Caco-2 (cell line): ENCODE results near the gene C16orf74. TPM values are rescaled to one million over a fixed set of nuclear protein-coding genes. Genes with fewer than 3 reads are reported as not detected.

Experiments
- BruUV-seq: library from RNA; stranded (reverse); fragments of 400-500 nt; replicated peaks from 2 replicates; lab custom pipeline; 2021; lab: Mats Ljungman, UMichigan
- CTCF ChIA-PET: fragments of 300-600 bp; sonication (Branson Sonifier 250); formaldehyde crosslinking; loops from one replicate; lab custom pipeline; 2022; ENCODE audit warnings: antibody characterized with exemption; lab: Charles Lee
- POLR2A ChIA-PET: fragments of 300-600 bp; sonication (Branson Sonifier 250); formaldehyde crosslinking; loops from one replicate; lab custom pipeline; 2022; ENCODE audit warnings: antibody characterized with exemption; lab: Charles Lee
- DNase-seq, 2 experiments: peaks; one replicate each; pipeline versions ENCODE4 v3.0.0 to v3.0.0-alpha.2; 2020 to 2022
- H3K27me3 ChIP-seq: replicated peaks from 2 replicates; pipeline ENCODE4 v1.6.0; 2011; ENCODE audit warnings: low read length; ENCODE audit not compliant: control insufficient read depth, insufficient read depth
- H3K36me3 ChIP-seq: 2 replicates; pipeline ENCODE4 v1.5.1; 2011; ENCODE audit warnings: low read length; ENCODE audit not compliant: control insufficient read depth, insufficient read depth
- H3K4me1 ChIP-seq: fragments of 250-450 bp; sonication (Bioruptor Pico); 2 replicates; pipeline ENCODE4 v1.5.1; 2020; ENCODE audit warnings: mild to moderate bottlenecking
- H3K4me3 ChIP-seq: 2 replicates; pipeline ENCODE4 v1.5.1; 2011; ENCODE audit warnings: low read depth, mild to moderate bottlenecking, control low read depth, low read length
- H3K9me3 ChIP-seq: fragments of 250-450 bp; sonication (Bioruptor Pico); 2 replicates; pipeline ENCODE4 v1.5.1; 2020; ENCODE audit warnings: mild to moderate bottlenecking, moderate library complexity
- H3K27ac Mint-ChIP-seq: one replicate; pipeline ENCODE4 v1.8.0; 2022; ENCODE audit warnings: mixed read lengths; ENCODE audit not compliant: unreplicated experiment
- H3K27me3 Mint-ChIP-seq: one replicate; pipeline ENCODE4 v1.8.0; 2022; ENCODE audit warnings: mixed read lengths; ENCODE audit not compliant: insufficient read depth, unreplicated experiment
- H3K36me3 Mint-ChIP-seq: one replicate; pipeline ENCODE4 v1.8.0; 2022; ENCODE audit warnings: mild to moderate bottlenecking, mixed read lengths; ENCODE audit not compliant: insufficient read depth, unreplicated experiment
- H3K4me1 Mint-ChIP-seq: one replicate; pipeline ENCODE4 v1.8.0; 2022; ENCODE audit warnings: low read depth, mixed read lengths; ENCODE audit not compliant: unreplicated experiment
- H3K4me3 Mint-ChIP-seq: one replicate; pipeline ENCODE4 v1.8.0; 2022; ENCODE audit warnings: mild to moderate bottlenecking, moderate library complexity, mixed read lengths; ENCODE audit not compliant: unreplicated experiment
- H3K9me3 Mint-ChIP-seq: one replicate; pipeline ENCODE4 v1.8.0; 2022; ENCODE audit warnings: mixed read lengths; ENCODE audit not compliant: unreplicated experiment
- intact Hi-C: fragments of 100-400 bp; cut with micrococcal nuclease; formaldehyde crosslinking; loops from one replicate; pipeline ENCODE4 v1.10.0; 2022; ENCODE audit not compliant: unreplicated experiment
- total RNA-seq: library from RNA; stranded (reverse); gene quantifications from 2 replicates; pipeline ENCODE4 v1.2.3, GENCODE V29; 2022
- TF ChIP-seq, protein P1 (sequence below), 2 experiments: fragments of 200-600 bp in 1 of 2; IDR thresholded peaks; 1 replicate in 1 of 2; 2 replicates in 1 of 2; pipeline versions ENCODE4 v1.5.1 to v1.8.0; 2011 to 2022; ENCODE audit warnings: antibody characterized with exemption in 1 of 2, control low read depth in 1 of 2, inconsistent platforms in 1 of 2, low read depth in 1 of 2, low read length in 1 of 2, mild to moderate bottlenecking in 1 of 2, moderate library complexity in 1 of 2; ENCODE audit not compliant: insufficient read depth in 1 of 2, severe bottlenecking in 1 of 2, unreplicated experiment in 1 of 2

Gene C16orf74
- total RNA-seq, 1 experiment from 2014 or later: 4.0 TPM

DNA sequence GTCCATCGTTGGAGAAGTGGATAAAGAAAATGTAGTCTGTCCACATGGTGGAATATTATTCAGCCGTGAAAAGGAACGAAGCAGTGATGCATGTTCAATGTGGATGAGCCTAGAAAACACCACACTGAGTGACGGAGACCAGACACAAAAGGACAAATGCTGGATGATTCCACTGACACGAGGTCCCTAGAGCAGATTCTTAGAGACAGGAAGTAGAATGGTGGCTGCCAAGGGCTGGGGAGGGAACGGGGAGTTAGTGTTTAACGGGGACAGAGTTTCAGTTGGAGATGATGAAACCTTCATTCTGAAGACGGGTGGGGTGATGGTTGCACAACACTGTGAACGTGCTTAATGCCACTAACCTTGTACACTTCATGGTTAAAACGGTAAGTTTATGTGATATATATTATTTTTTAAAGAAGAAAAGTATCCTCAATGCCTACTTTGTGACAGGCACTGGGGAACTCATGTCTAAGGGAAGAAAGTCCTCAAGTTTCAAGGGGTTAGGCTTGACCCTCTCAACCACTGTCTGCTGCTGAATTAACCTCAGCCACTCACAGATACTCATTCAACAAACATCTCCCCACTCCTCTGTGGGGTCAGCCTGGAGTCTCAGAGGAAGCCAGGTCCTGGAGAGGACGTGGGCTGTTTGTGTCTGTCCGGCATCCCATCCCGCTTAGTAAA is 17.6 kb downstream of the C16orf74 start:
- H3K27me3 Mint-ChIP-seq: no peaks in the 10 kb centered on the region
- no peaks in the 10 kb centered on the region for H3K9me3 ChIP-seq
- ChIA-PET CTCF (no interaction called here), POLR2A (no interaction called here)
- intact Hi-C loops: no loop called here
- H3K4me1 Mint-ChIP-seq: no peaks in the 10 kb centered on the region
- H3K4me3 Mint-ChIP-seq: no peak overlapping the region
- H3K27me3 ChIP-seq: no peaks in the 10 kb centered on the region
- no peaks in the 10 kb centered on the region for H3K36me3 Mint-ChIP-seq
- no peaks in the 10 kb centered on the region for H3K9me3 Mint-ChIP-seq
- TF ChIP-seq, protein P1, sequence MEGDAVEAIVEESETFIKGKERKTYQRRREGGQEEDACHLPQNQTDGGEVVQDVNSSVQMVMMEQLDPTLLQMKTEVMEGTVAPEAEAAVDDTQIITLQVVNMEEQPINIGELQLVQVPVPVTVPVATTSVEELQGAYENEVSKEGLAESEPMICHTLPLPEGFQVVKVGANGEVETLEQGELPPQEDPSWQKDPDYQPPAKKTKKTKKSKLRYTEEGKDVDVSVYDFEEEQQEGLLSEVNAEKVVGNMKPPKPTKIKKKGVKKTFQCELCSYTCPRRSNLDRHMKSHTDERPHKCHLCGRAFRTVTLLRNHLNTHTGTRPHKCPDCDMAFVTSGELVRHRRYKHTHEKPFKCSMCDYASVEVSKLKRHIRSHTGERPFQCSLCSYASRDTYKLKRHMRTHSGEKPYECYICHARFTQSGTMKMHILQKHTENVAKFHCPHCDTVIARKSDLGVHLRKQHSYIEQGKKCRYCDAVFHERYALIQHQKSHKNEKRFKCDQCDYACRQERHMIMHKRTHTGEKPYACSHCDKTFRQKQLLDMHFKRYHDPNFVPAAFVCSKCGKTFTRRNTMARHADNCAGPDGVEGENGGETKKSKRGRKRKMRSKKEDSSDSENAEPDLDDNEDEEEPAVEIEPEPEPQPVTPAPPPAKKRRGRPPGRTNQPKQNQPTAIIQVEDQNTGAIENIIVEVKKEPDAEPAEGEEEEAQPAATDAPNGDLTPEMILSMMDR (IDR thresholded peaks at IDR 0.05; ENCODE audit: insufficient read depth in 1 of 2, low read depth in 1 of 2, low read length in 1 of 2, severe bottlenecking in 1 of 2, unreplicated experiment in 1 of 2): no peak
- no TSS peak for BruUV-seq
- no peak overlapping the region for H3K27ac Mint-ChIP-seq
- H3K4me3 ChIP-seq: no peak overlapping the region
- H3K36me3 ChIP-seq: no peaks in the 10 kb centered on the region
- no peak for DNase-seq
- peaks cover 4% of the 10 kb centered on the region; the same call in 1 of the 2 replicates for H3K4me1 ChIP-seq

DNA sequence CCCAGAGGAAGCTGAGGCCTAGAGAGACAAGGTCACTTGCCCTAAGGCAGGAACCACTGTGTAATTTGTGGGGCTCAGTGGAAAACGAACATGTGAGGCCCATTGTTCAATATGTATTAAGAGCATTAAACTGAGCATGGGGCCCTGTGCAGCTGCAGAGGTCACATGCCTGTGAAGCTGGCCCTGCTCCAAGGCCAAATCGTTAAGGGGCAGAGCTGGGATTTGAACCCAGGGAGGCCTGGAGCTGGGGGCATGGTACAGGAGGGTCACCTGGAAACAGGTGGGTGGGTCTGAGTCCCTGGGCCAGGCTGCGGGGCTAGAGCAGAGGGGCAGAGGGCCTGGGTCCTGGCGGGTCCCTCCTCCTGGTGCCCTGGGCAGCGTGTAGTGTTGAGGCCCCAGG is 19.7 kb downstream of the C16orf74 start:
- Mint-ChIP-seq H3K9me3 (peaks cover 3% of the 10 kb centered on the region), H3K4me1 (no peaks in the 10 kb centered on the region), H3K27me3 (no peaks in the 10 kb centered on the region), H3K27ac (no peak overlapping the region), H3K36me3 (no peaks in the 10 kb centered on the region), H3K4me3 (no peak overlapping the region)
- intact Hi-C loops: no loop called here
- DNase-seq: no peak
- Histone ChIP-seq H3K4me1 (peaks cover 4% of the 10 kb centered on the region; the same call in 1 of the 2 replicates), H3K36me3 (no peaks in the 10 kb centered on the region), H3K27me3 (no peaks in the 10 kb centered on the region), H3K9me3 (no peaks in the 10 kb centered on the region), H3K4me3 (no peak overlapping the region)
- TF ChIP-seq, protein P1 (IDR thresholded peaks at IDR 0.05; ENCODE audit: insufficient read depth in 1 of 2, low read depth in 1 of 2, low read length in 1 of 2, severe bottlenecking in 1 of 2, unreplicated experiment in 1 of 2): no peak
- ChIA-PET CTCF (interaction anchor here (0.6 to 0.8 kb wide), 2 partner anchors 21 to 29 kb away, joined by 3 to 7 read pairs; no protein-coding TSS in a partner anchor), POLR2A (no interaction called here)
- no TSS peak for BruUV-seq

DNA sequence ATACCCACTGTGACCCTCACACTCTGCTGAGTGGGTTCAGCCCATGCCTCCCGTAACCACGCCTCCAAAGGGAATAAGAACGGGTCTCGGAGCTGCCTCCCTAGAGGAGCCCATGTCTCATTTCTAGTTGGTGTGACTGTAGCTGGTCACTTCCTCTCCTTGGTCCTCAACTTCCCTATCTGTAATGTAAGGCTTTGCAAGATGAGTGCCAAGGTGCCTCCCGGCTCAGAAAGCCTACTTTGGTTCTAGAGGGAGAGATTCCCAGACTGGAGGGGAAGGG is 20.8 kb downstream of the C16orf74 start:
- CTCF ChIA-PET: no interaction called here
- H3K36me3 Mint-ChIP-seq: no peaks in the 10 kb centered on the region

More for the DNA sequence above, 20.8 kb downstream of the C16orf74 start:
- intact Hi-C loops: no loop called here
- DNase-seq: no peak
- Mint-ChIP-seq H3K9me3 (peaks cover 10% of the 10 kb centered on the region), H3K4me3 (no peak overlapping the region), H3K27ac (no peak overlapping the region), H3K4me1 (no peaks in the 10 kb centered on the region), H3K27me3 (no peaks in the 10 kb centered on the region)
- no peaks in the 10 kb centered on the region for H3K27me3 ChIP-seq
- no peak overlapping the region for H3K4me3 ChIP-seq
- no TSS peak for BruUV-seq
- no peaks in the 10 kb centered on the region for H3K36me3 ChIP-seq
- POLR2A ChIA-PET: no interaction called here
- TF ChIP-seq, protein P1 (IDR thresholded peaks at IDR 0.05; ENCODE audit: insufficient read depth in 1 of 2, low read depth in 1 of 2, low read length in 1 of 2, severe bottlenecking in 1 of 2, unreplicated experiment in 1 of 2): no peak
- peaks cover 9% of the 10 kb centered on the region for H3K9me3 ChIP-seq
- peaks cover 4% of the 10 kb centered on the region; the same call in 1 of the 2 replicates for H3K4me1 ChIP-seq
